ENCODE results near the gene STKLD1.
A peak's percentile ranks its signal among the peaks of the same experiment; 100 is the strongest.

STKLD1 gene

DNA sequence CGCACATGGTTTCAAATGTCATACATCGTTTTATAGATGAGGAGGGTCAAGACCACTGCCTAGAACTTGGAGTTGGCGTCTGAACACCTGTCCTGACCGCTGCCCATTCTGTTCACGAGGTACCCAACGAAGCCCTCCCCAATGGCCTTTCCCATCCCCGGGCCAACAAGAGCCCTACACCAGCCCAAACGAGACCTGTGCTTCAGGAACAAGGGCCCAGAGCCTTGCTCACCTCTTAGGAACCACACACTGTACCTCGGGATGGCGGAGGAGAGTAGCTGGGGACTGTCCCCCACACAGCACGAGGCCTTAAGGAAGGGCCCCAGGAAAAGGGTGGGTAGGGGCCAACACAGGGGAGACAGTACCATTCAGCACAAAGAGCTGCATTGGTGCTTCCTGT is 43.2 kb upstream of the STKLD1 start:
- TF ChIP-seq, protein P1, sequence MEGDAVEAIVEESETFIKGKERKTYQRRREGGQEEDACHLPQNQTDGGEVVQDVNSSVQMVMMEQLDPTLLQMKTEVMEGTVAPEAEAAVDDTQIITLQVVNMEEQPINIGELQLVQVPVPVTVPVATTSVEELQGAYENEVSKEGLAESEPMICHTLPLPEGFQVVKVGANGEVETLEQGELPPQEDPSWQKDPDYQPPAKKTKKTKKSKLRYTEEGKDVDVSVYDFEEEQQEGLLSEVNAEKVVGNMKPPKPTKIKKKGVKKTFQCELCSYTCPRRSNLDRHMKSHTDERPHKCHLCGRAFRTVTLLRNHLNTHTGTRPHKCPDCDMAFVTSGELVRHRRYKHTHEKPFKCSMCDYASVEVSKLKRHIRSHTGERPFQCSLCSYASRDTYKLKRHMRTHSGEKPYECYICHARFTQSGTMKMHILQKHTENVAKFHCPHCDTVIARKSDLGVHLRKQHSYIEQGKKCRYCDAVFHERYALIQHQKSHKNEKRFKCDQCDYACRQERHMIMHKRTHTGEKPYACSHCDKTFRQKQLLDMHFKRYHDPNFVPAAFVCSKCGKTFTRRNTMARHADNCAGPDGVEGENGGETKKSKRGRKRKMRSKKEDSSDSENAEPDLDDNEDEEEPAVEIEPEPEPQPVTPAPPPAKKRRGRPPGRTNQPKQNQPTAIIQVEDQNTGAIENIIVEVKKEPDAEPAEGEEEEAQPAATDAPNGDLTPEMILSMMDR (conservative IDR thresholded peaks at IDR 0.05), result no peak

DNA sequence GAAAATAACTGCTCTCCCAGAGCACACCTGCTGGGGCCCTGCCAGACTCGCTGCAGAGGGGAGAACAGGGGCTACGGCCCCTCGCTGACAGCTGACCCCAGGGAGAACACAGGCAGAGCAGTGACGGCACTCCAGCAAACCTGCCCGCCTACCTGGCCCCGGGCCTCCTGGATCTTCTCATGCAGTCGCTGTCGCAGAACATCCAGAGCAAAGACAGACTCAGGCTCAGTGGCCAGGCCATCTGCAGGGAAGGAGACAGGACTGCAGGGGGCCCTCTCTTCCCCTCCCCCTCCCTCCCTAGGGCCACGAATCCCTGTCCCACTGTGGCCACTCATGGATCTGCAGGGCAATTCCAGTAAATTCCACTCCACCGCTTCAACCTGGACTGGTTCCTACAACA is 42.6 kb upstream of the STKLD1 start:
- no peak overlapping the region for H3K27ac ChIP-seq

More for the DNA sequence above, 43.2 kb upstream of the STKLD1 start:
- no peak overlapping the region for H3K27ac ChIP-seq

DNA sequence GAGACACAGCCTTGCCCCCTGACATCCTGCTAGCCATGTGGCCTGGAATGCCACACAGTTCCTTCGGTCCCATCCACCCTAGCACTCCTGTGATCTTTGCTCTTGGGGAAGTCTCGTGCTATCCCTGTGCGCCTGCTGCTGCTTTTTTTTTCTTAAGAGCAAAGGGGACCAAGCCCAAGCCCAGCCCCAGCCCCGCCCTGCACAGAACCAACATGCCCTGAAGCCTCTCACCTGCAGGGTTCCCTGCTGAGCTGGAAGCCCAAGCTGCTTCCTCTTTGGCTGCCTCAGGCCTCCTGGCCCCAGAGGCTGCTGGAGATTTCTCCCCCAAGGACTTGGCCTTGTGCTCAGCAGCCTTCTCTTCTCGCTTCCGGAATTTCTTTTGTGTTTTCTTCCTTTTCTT is 42.0 kb upstream of the STKLD1 start:
- H3K27ac ChIP-seq, result peak overlapping the region; percentile 96; the same call in 1 of the 2 replicates
- TF ChIP-seq, protein P1 (conservative IDR thresholded peaks at IDR 0.05), result no peak

More for the DNA sequence above, 42.6 kb upstream of the STKLD1 start:
- TF ChIP-seq, protein P1 (conservative IDR thresholded peaks at IDR 0.05), result no peak

DNA sequence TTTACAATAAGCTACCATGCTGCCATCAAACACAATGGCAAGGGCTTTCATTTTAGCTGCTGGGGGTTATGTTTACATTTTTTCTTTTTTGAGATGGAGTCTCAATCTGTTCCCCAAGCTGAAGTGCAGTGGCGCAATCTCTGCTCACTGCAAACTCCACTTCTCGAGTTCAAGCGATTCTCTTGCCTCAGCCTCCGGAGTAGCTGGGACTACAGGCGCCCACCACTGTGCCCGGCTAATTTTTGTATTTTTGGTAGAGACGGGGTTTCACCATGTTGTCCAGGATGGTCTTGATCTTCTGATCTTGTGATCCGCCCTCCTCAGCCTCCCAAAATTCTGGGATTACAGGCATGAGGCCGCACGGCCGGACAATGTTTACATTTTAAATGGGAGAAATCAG is 41.3 kb upstream of the STKLD1 start:
- peak overlapping the region; percentile 96 for H3K27ac ChIP-seq

DNA sequence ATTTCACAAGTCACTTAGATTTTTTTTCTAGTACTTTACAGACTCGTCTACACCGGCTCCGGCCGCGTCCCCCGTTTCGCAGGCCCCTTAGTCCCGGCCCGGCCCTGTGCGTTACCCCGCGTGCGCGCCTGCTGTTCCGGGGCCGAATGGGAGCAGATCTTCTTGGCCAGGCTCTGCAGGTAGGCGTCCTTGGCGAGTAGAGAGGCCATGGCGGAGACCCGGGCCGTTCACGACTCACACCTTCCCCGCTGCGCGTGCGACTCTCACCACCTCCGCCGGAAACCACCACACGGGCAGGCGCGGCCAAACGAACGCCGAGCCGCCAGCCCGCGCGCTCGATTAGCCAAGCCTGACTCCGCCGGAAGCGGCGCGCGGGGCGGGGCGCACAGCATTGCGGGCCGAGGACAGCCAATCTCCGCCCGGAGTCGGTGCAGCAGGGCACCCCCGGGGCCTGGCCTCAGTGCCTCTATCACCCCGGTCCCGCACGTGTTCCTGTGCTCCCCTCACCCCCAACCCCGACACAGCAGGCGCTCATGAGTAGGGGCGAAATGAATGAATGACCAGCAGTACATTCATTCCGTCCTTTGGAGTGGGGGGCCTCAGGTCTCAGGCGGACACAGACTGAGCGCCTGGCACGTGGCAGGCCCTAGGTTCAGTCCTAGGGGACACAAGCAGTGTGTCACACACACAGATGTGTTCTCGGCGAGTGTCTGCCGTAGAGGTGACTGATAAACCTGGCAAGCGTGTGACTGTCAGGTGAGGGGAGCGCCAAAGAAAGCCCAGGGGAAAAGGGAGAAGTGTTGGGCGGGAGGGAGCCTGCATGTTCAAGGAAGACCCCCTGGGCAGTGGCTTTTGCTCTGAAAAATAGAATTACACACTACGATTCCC is 40.0 kb upstream of the STKLD1 start, which contains the start of gene SURF6:
SURF6 (minus strand) TSS at position 265 of the 888 bp plus-strand sequence; CDS start at position 209, 56 bp downstream.
- H3K27ac ChIP-seq, result peak within 1 kb of the TSS; percentile 96

DNA sequence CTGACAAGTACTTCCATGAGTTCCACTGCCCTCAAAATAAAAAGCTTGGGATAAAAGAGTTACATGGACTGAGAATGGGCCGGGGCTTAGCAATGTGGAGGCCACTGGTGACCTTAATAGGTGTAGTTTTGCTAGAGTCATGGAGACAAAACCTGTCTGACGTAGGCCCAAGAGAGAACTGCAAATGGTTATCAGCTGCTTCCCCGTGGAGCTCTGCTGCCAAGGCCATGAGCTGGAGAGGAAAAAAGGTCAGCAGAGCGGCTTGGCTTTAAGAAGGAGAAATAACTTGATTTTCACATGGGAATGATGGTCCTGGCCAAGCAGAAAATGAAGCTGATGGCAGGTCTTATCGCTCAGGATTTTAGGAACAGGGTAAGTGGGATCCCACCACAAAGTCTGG is 36.5 kb upstream of the STKLD1 start:
- H3K27ac ChIP-seq, result no peak overlapping the region

More for the DNA sequence above, 40.0 kb upstream of the STKLD1 start, which contains the start of gene SURF6:
- TF ChIP-seq, protein P1 (conservative IDR thresholded peaks at IDR 0.05), result no peak

DNA sequence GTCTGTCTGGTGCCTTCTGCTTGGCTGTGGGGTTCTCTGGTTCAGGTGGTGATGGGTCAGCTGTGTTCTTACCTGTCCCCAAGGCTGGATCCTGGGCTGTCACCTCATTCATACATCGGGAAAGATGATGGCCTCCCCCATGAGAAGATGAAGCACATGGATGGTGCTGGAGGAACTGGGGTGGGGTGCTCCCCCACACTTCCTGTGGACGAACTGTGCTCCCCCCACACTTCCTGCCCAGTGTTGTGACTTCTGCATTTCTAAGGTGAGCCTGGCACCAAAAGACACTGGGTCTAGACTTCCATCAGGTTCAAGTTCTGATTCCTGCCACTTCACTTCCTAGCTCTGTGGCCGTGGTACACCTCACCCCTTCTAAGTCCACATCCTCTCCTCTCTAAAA is 35.9 kb upstream of the STKLD1 start:
- no peak overlapping the region for H3K27ac ChIP-seq
- TF ChIP-seq, protein P1 (conservative IDR thresholded peaks at IDR 0.05), result no peak

More for the DNA sequence above, 36.5 kb upstream of the STKLD1 start:
- TF ChIP-seq, protein P1 (conservative IDR thresholded peaks at IDR 0.05), result no peak

DNA sequence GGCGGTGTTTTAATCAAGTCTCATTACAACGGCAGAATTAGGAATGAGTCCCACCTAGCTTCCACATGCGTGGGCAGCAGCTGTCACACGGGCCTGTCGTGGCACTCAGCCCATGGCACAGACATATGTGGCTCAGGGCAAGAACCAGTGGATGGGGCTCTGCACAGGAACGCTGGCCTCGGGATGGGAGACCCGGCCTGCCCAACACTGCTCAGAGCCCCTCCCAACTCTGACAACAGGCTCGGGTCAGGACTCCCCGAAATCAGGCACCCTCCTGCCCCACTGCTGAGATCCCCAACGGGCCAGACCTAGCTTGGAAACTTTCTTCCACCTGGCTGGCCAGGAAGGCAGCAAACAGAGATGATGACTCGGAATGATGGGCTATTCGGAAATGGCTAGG is 35.2 kb upstream of the STKLD1 start:
- TF ChIP-seq, protein P1 (conservative IDR thresholded peaks at IDR 0.05), result no peak
- no peak overlapping the region for H3K27ac ChIP-seq
